HG02840 (cell line): ENCODE data around the gene PLA2G4D.
"Not testable (repeated sequence)": the region's sequence is repeated elsewhere in the genome, so short reads cannot be mapped to it uniquely, and the experiment has no call there.

ENCODE experiments used
- ATAC-seq: cut with Tn5 transposase; IDR thresholded peaks from one replicate; pipeline ENCODE4 v1.9.1; 2021; ENCODE audit warnings: mild to moderate bottlenecking, moderate library complexity, moderate number of reproducible peaks; ENCODE audit not compliant: unreplicated experiment, low FRiP score

PLA2G4D gene

GRCh38 chr15:42092398-42093318 is 1.7 kb downstream of the PLA2G4D start:
- no peak for ATAC-seq

DNA sequence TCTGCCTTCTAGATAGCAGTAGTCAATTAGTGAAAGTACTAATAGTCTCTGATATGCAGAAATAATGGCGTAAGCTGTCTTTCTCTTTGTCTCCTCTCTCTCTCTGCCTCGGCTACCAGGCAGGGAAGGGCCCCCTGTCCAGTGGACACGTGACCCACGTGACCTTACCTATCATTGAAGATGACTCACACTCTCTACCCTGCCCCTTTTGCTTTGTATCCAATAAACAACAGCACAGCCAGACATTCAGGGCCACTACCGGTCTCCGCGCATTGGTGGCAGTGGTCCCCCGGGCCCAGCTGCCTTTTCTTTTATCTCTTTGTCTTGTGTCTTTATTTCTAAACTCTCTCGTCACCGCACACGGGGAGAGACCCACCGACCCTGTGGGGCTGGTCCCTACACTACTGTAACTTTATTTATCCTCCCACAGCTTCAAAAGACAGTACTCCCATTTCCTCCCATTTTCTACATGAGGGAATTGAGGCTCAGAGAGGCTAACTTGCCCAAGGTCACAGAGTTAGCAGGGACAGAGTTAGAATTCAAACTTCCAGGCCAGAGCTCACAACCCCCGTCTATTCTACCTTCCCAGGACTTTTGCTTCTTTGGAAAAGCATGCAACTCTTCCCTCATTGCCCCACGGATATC is 2.5 kb downstream of the PLA2G4D start:
- not testable (repeated sequence) for ATAC-seq

GRCh38 chr15:42090781-42091180 is 3.6 kb downstream of the PLA2G4D start:
- ATAC-seq: no peak

DNA sequence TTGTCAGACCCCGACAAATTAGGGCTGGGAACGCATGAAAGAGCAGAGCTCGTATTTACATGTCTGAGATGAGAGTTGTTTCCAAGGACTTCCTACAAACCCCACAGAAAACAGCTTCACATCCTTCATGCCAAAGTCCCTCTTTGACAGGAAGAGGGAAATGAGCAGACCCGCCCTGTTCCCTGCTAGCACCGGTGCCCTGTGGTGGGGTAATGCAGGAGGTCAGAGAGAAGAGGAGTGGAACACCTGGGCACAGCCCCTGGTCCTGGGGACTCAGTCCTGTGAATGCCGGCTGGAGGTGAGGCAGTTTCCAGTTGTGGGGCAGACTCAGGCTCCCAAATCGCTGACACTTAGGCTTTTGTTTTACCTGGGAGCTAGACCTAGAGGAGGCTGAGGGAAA is 4.0 kb downstream of the PLA2G4D start:
- ATAC-seq: no peak

DNA sequence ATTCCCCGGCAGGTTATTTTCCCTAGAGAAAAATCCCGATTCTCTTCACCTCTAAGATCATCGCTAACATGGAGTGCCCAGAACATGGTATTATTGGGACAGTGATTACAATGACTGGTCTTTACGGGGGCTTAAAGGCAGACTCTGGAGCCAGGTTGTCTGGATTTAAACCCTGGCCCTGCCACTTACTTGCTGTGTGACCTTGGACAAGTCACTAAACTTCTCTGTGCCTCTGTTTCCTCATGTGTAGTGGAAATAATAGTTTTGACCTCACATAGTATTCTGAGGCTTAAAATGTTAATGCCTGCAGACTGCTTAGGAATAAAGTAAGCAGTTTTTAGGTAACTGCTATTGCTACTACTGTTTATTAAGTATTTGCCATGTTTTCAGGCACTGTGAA is 4.4 kb downstream of the PLA2G4D start:
- ATAC-seq: no peak

- no peak for ATAC-seq
Measured at GRCh38 chr15:42088801-42089640, 5.3 kb downstream of the PLA2G4D start.

GRCh38 chr15:42087926-42088800 is 6.2 kb downstream of the PLA2G4D start:
- ATAC-seq: no peak

DNA sequence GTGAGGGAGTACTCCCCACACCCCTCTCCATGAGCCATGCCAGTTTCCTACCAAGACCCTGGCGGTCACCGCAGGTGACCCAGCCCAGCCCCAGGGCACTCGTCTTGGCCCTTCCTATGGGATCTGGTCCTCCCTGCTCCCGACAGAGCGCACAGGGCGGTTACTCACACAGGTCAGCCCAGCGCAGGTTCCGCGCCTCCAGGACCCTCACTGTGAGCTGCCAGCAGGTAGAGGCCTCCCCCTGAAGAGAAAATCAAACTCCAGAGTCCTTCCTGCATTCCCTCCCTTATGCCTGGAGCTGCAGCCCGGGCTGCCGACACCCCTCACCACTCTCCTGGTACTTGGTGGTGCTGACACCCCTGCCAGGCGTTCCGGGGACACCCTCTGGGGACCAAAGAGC is 6.9 kb downstream of the PLA2G4D start:
- ATAC-seq: no peak

- ATAC-seq: no peak
Measured at GRCh38 chr15:42085721-42086120, 8.6 kb downstream of the PLA2G4D start.

GRCh38 chr15:42085236-42085605 is 9.1 kb downstream of the PLA2G4D start:
- no peak for ATAC-seq

DNA sequence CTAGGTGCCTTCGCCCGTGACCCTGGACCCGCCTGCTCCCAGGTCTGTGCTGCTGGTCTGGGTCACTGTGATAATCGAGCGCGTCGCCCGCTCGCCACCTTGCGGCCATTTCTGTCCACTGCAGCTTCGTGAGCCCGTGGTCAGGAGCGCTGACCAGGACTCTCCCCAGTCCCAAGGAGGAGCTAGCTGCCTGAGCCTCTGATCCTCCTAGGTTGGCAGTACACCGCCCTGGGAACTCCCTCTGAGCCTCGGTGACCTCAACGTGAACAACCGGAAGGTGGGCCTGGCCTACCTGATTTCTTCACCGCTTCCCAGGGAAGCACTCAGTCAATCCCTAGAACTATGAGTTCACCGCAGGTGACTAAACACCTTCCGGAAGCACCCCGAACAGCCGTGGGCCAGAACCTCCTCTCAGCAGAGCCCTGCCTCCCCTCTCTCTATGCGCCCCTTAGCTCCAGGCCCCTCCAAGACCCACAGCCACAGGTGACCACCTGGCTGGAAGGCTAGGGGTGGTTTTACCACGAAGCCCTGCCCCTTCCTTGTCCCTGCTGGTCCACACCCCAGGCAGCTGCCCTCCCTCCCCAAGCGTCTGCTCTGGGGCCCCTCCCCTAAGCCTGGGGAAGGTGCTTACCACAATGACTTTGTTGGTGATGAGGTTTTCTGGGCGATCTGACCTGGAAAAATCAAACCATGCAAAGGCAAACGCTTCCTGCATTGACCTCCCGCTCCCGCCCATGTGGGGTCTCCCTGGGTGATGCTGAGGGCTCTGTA is 9.7 kb downstream of the PLA2G4D start:
- no peak for ATAC-seq

DNA sequence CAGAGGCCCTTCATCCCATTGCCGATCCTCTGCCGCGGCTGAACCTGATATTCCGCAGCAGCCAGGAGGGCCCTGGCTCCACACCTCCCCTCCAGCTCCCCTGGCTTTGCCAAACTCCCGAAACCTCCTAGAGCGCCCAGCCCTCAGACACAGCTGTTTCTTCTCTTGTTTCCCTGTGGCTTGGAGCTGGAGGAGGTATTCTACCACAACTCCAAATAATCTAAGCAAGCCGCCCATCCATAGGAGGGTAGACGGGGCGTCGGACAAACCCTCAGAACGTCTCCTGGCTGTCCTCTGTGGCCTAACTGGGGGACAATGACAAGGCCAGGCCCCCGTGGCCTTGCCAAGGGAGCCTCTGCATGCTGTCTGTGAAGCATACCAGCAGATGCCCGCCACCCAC is 10.4 kb downstream of the PLA2G4D start:
- no peak for ATAC-seq

GRCh38 chr15:42083605-42083908 is 10.8 kb downstream of the PLA2G4D start:
- no peak for ATAC-seq

DNA sequence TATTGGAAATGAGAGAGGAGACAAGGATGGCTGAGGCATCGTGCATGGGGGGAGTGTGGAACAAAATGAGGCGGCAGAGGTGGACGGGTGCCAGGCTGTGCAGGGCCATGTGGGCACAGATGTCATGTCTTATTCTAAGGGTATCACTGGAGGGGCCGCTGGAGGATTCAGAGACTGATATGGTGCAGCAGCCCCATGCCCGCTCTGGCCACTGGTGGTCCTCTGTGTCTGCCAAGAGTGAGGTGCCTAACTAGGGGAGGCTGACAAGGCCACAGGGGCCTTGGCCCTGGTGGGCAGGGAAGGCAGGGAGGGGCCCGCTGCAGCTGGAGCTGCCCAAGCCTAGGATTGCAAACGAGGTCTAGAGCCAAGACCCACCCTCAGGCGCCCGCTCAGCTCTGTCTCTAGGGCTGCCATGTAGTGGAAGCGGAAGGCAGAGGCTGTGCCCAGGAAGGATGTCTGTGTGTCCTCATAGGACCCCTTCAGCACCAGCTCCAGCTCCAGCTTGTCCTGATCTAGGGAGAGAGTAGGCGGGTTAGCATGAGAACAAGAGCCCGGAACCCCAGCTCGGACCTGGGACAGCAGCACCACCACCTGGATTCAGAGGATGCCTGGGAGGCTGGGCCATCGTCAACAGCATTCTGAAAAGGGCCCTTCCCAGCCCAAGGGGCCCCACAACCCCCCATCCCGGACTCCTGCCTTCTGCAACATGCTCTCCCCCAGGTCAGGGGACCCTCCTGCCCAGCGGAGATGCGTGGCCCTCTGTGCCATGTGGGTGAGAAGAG is 11.3 kb downstream of the PLA2G4D start:
- no peak for ATAC-seq

- no peak for ATAC-seq
Measured at GRCh38 chr15:42082141-42082540, 12.2 kb downstream of the PLA2G4D start.

DNA sequence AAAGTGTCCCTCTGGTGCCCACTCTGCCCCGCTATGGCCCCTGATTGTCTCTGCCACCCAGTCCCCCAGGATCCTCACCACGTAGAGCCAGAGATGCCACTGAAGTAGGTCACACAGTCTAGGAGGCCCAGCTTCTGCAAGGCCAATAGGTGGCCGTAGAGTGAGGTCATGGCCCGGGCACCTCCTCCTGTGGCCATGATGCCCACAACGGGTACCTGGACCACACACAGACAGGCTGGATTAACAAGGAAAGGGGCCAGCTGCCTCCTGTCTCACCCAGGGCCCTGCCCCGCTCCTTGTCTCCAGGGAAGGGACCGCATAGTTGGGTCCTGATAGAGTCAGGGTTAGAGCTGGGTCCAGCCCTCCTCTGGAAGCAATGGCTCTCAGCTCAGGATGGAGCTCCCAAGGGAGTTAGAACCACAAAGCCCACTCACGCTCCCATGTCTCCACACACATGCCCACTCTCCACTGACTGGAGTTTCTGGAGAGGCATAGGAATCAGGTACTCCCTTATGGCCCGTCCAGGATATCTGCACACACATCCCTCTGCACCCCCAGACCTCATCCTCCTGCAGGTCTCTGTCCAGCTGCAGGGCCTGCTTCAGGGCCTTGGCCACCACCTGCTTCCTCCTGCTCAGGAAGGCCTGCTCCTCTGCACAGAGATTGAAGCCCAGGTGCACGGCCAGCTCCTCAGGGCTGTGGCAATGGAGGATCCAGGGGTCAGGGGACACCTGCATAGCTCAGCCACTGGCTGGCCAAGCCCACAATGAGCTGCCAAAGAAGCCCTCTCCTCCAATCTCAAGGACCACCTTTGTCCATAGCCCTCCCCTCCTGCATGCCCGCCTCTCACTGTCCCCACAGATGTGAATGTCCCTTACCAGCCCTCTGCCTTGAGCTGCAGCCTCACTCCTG is 13.2 kb downstream of the PLA2G4D start:
- no peak for ATAC-seq

DNA sequence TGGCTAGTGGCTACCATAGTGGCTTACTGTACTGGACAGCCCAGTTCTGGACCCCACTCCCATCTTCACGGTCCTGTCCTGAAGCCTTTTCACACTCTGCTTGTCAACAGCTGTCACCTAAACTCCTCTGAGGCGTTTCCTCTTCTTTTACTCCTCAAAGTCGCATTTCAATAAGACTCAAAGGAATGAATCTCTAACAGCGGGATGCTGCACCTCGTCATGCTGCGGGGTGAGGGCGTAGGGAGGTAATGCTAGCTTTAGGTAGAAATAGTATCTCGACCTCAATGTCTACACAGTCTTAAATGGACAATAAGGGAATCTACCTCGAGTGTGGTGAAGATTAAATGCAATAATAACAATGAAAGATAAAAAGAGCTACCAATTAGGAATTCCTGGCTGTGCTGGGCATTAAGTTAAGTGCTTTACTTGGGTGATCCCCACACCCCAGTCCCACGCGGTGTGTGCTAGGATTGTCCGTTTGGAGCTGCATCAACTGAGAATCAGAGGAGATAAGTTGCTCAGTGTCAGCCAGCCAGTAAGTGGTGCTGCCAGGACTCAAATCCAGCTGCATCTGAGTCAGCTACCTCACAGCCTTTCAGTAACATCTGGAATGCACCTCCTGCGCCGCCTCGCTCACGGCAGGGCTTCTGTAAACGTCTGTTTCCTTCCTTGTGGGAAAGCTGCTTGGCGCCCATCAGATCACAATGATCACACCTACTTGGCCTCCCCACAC is 14.0 kb downstream of the PLA2G4D start:
- ATAC-seq: no peak
